GM19324 (cell line): Measurements from ENCODE around the gene C20orf141.
A peak's percentile ranks its signal among the peaks of the same experiment; 100 is the strongest.
"Not testable (repeated sequence)": the region's sequence is repeated elsewhere in the genome, so short reads cannot be mapped to it uniquely, and the experiment has no call there.

ENCODE experiments used
- ATAC-seq: cut with Tn5 transposase; IDR thresholded peaks from one replicate; pipeline ENCODE4 v1.9.1; 2021; ENCODE audit warnings: mild to moderate bottlenecking, moderate library complexity; ENCODE audit not compliant: unreplicated experiment, low FRiP score

Gene C20orf141

GRCh38 chr20:2817891-2818595, 3.3 kb downstream of the C20orf141 start:
- no peak for ATAC-seq

- no peak for ATAC-seq
Observed at GRCh38 chr20:2820084-2820895, 5.5 kb downstream of the C20orf141 start.

- ATAC-seq = no peak
Observed at GRCh38 chr20:2820896-2821869, 6.4 kb downstream of the C20orf141 start.

- ATAC-seq = no peak
Observed at GRCh38 chr20:2822073-2822472, 7.3 kb downstream of the C20orf141 start.

- ATAC-seq = no peak
Observed at GRCh38 chr20:2825761-2826160, 11.0 kb downstream of the C20orf141 start.

GRCh38 chr20:2826655-2827054, 11.9 kb downstream of the C20orf141 start:
- ATAC-seq = no peak

- no peak for ATAC-seq
Observed at GRCh38 chr20:2829376-2829775, 14.6 kb downstream of the C20orf141 start.

- not testable (repeated sequence) for ATAC-seq
Observed at GRCh38 chr20:2831206-2831605, 16.4 kb downstream of the C20orf141 start.

GRCh38 chr20:2833761-2834160, 19.0 kb downstream of the C20orf141 start:
- no peak for ATAC-seq

GRCh38 chr20:2834401-2835110, 19.8 kb downstream of the C20orf141 start:
- ATAC-seq = no peak

- no peak for ATAC-seq
Observed at GRCh38 chr20:2835331-2835796, 20.6 kb downstream of the C20orf141 start.

- no peak for ATAC-seq
Observed at GRCh38 chr20:2836035-2836434, 21.2 kb downstream of the C20orf141 start.

GRCh38 chr20:2837221-2837960, 22.6 kb downstream of the C20orf141 start:
- ATAC-seq = no peak

GRCh38 chr20:2838170-2838797, 23.5 kb downstream of the C20orf141 start:
- no peak for ATAC-seq

GRCh38 chr20:2838847-2839671, 24.3 kb downstream of the C20orf141 start:
- no peak for ATAC-seq

- ATAC-seq = no peak
Observed at GRCh38 chr20:2839732-2840137, 24.9 kb downstream of the C20orf141 start.

- peak; percentile 91 for ATAC-seq
Observed at GRCh38 chr20:2840138-2840966, 25.6 kb downstream of the C20orf141 start, which contains the start of the genes PCED1A and VPS16. Gene PCED1A, minus strand, starts transcription at chr20:2840655. Its CDS starts 743 bp downstream, at chr20:2839912. Gene VPS16, plus strand, starts transcription at chr20:2840745. Its CDS starts 30 bp downstream, at chr20:2840775.
